Stimulated activated CD4-positive, alpha-beta T cell treated with anti-CD3 and anti-CD28 coated beads, Interleukin-2, amount 100 ng/mL, for 48 hours (primary cell): ENCODE data around the gene CSAD.
A peak's percentile ranks its signal among the peaks of the same experiment; 100 is the strongest.
"Not testable (repeated sequence)": the region's sequence is repeated elsewhere in the genome, so short reads cannot be mapped to it uniquely, and the experiment has no call there.

Source experiments
- DNase-seq, 2 donors: peaks; one replicate each; pipeline ENCODE4 v3.0.0-alpha.2; 2020

The CSAD gene

GRCh38 chr12:53197011-53197640 is 16.4 kb upstream of the CSAD start:
- DNase-seq = no peak

- no peak for DNase-seq
These were observed 15.8 kb upstream of the CSAD start for GRCh38 chr12:53196486-53196885.

GRCh38 chr12:53195516-53196420 is 15.0 kb upstream of the CSAD start:
- no peak for DNase-seq

GRCh38 chr12:53194973-53195372 is 14.2 kb upstream of the CSAD start:
- DNase-seq = no peak

- DNase-seq = no peak
These were observed 13.4 kb upstream of the CSAD start for GRCh38 chr12:53193985-53194716.

- no peak for DNase-seq
These were observed 12.3 kb upstream of the CSAD start for GRCh38 chr12:53193040-53193439.

- no peak for DNase-seq
These were observed 11.9 kb upstream of the CSAD start for GRCh38 chr12:53192531-53193021.

- DNase-seq = no peak
These were observed 11.3 kb upstream of the CSAD start for GRCh38 chr12:53191885-53192530.

GRCh38 chr12:53191096-53191884 is 10.6 kb upstream of the CSAD start:
- DNase-seq = no peak

- peak in 1 of 2 donors; percentile 47 for DNase-seq
These were observed 9.5 kb upstream of the CSAD start for GRCh38 chr12:53190108-53190729.

GRCh38 chr12:53187145-53187899 is 6.6 kb upstream of the CSAD start:
- no peak for DNase-seq

- no peak for DNase-seq
These were observed 6.0 kb upstream of the CSAD start for GRCh38 chr12:53186745-53187144.

- no peak for DNase-seq
These were observed 4.9 kb upstream of the CSAD start for GRCh38 chr12:53185582-53186153.

GRCh38 chr12:53184828-53185227 is 4.1 kb upstream of the CSAD start:
- DNase-seq = no peak

GRCh38 chr12:53182903-53183302 is 2.2 kb upstream of the CSAD start:
- DNase-seq = no peak

GRCh38 chr12:53181935-53182334 is 1.2 kb upstream of the CSAD start:
- no peak for DNase-seq

- peak; percentile 65 to 70 for DNase-seq
These were observed 363 bp upstream of the CSAD start for GRCh38 chr12:53180931-53181645.

GRCh38 chr12:53179687-53180219 is 972 bp downstream of the CSAD start:
- DNase-seq = no peak

GRCh38 chr12:53178803-53179202 is 1.9 kb downstream of the CSAD start:
- DNase-seq = not testable (repeated sequence)
